ENCODE data around the gene HOXC11. TPM values are rescaled to one million over a fixed set of nuclear protein-coding genes. Genes with fewer than 3 reads are reported as not detected.

Gene HOXC11
- total and polyA plus RNA-seq, 7 donors: not detected

GRCh38 chr12:53940443-53941014, 32.4 kb upstream of the HOXC11 start:
- Histone ChIP-seq H3K27me3 (peaks cover 70 to 100% (median 98%) of the 10 kb centered on the region in 3 donors), H3K4me3 (no peak overlapping the region)
- intact Hi-C loops (cut with DNase I): no loop called here

GRCh38 chr12:53941187-53941586, 31.7 kb upstream of the HOXC11 start:
- H3K4me1 ChIP-seq: peaks cover 0 to 25% (median 20%) of the 10 kb centered on the region in 4 donors
- no peaks in the 10 kb centered on the region for H3K36me3 ChIP-seq
- TF ChIP-seq CTCF (IDR thresholded peaks at IDR 0.05) (no peak), POLR2AphosphoS5 (IDR thresholded peaks at IDR 0.05) (no peak), EP300 (IDR thresholded peaks at IDR 0.05) (no peak), POLR2A (IDR thresholded peaks at IDR 0.05) (no peak)
- intact Hi-C loops (cut with DNase I): no loop called here
- no peak for DNase-seq
- H3K27ac ChIP-seq: no peak overlapping the region
- no peaks in the 10 kb centered on the region for H3K9me3 ChIP-seq
- no peak overlapping the region for H3K4me3 ChIP-seq
- H3K27me3 ChIP-seq: peaks cover 77 to 100% (median 98%) of the 10 kb centered on the region in 3 donors

More at GRCh38 chr12:53940443-53941014, 32.4 kb upstream of the HOXC11 start:
- no peak overlapping the region for H3K27ac ChIP-seq
- H3K4me1 ChIP-seq: peaks cover 0 to 28% (median 24%) of the 10 kb centered on the region in 4 donors
- DNase-seq: no peak
- TF ChIP-seq EP300 (IDR thresholded peaks at IDR 0.05) (no peak), POLR2AphosphoS5 (IDR thresholded peaks at IDR 0.05) (no peak), CTCF (IDR thresholded peaks at IDR 0.05) (no peak), POLR2A (IDR thresholded peaks at IDR 0.05) (no peak)
- H3K9me3 ChIP-seq: no peaks in the 10 kb centered on the region
- WGBS, 2 donors: 9 to 22% methylated on average over 9 of the region's 9 CpGs
- H3K36me3 ChIP-seq: no peaks in the 10 kb centered on the region

GRCh38 chr12:53941750-53942149, 31.2 kb upstream of the HOXC11 start:
- DNase-seq: no peak
- no peaks in the 10 kb centered on the region for H3K36me3 ChIP-seq
- intact Hi-C loops (cut with DNase I): no loop called here
- 11% methylated on average over 5 of the region's 5 CpGs for WGBS, 2 donors
- H3K9me3 ChIP-seq: no peaks in the 10 kb centered on the region
- peaks cover 0 to 25% (median 20%) of the 10 kb centered on the region in 4 donors for H3K4me1 ChIP-seq
- no peak overlapping the region for H3K27ac ChIP-seq
- peaks cover 77 to 100% (median 98%) of the 10 kb centered on the region in 3 donors for H3K27me3 ChIP-seq
- TF ChIP-seq POLR2A (IDR thresholded peaks at IDR 0.05) (no peak), CTCF (IDR thresholded peaks at IDR 0.05) (no peak), POLR2AphosphoS5 (IDR thresholded peaks at IDR 0.05) (no peak), EP300 (IDR thresholded peaks at IDR 0.05) (no peak)
- no peak overlapping the region for H3K4me3 ChIP-seq

GRCh38 chr12:53942467-53942997, 30.4 kb upstream of the HOXC11 start:
- peaks cover 0 to 25% (median 20%) of the 10 kb centered on the region in 4 donors for H3K4me1 ChIP-seq
- 11 to 15% methylated on average over 2 of the region's 2 CpGs for WGBS, 2 donors
- intact Hi-C loops (cut with DNase I): no loop called here
- no peak for DNase-seq
- peaks cover 69 to 100% (median 98%) of the 10 kb centered on the region in 3 donors for H3K27me3 ChIP-seq
- no peak overlapping the region for H3K27ac ChIP-seq
- H3K9me3 ChIP-seq: no peaks in the 10 kb centered on the region
- H3K36me3 ChIP-seq: no peaks in the 10 kb centered on the region
- no peak overlapping the region for H3K4me3 ChIP-seq
- TF ChIP-seq CTCF (IDR thresholded peaks at IDR 0.05) (no peak), POLR2AphosphoS5 (IDR thresholded peaks at IDR 0.05) (no peak), EP300 (IDR thresholded peaks at IDR 0.05) (no peak), POLR2A (IDR thresholded peaks at IDR 0.05) (no peak)

All from sigmoid colon (tissue), 7 donors.